HG02588 (cell line): Measurements from ENCODE around the gene NOSIP.

Experiments used
- ATAC-seq: cut with Tn5 transposase; IDR thresholded peaks from one replicate; pipeline ENCODE4 v1.9.1; 2021; ENCODE audit warnings: mild to moderate bottlenecking, moderate library complexity; ENCODE audit not compliant: unreplicated experiment

Gene NOSIP

GRCh38 chr19:49594993-49595818 is 14.8 kb upstream of the NOSIP start:
- no peak for ATAC-seq

- no peak for ATAC-seq
Observed at GRCh38 chr19:49594157-49594992, 14.0 kb upstream of the NOSIP start.

GRCh38 chr19:49593233-49594113 is 13.1 kb upstream of the NOSIP start:
- no peak for ATAC-seq

- ATAC-seq = no peak
Observed at GRCh38 chr19:49592486-49593232, 12.3 kb upstream of the NOSIP start.

- ATAC-seq = no peak
Observed at GRCh38 chr19:49591731-49592485, 11.6 kb upstream of the NOSIP start.

GRCh38 chr19:49590971-49591730 is 10.8 kb upstream of the NOSIP start, which contains the start of gene PRR12:
PRR12 (plus strand) TSS chr19:49591182; CDS start chr19:49591655, 473 bp downstream.
- ATAC-seq = no peak

GRCh38 chr19:49590071-49590970 is 10.0 kb upstream of the NOSIP start:
- ATAC-seq = peak; percentile 57

- ATAC-seq = no peak
Observed at GRCh38 chr19:49589502-49589905, 9.1 kb upstream of the NOSIP start.

GRCh38 chr19:49588365-49589122 is 8.2 kb upstream of the NOSIP start:
- no peak for ATAC-seq

GRCh38 chr19:49587227-49587626 is 6.9 kb upstream of the NOSIP start:
- ATAC-seq = no peak

- no peak for ATAC-seq
Observed at GRCh38 chr19:49585023-49585422, 4.7 kb upstream of the NOSIP start.

GRCh38 chr19:49583239-49583638 is 2.9 kb upstream of the NOSIP start:
- no peak for ATAC-seq

- ATAC-seq = no peak
Observed at GRCh38 chr19:49581007-49581508, 702 bp upstream of the NOSIP start, which contains the start of gene PRRG2. PRRG2 (plus strand) TSS chr19:49581316; CDS start chr19:49583220, 1,904 bp downstream.

- ATAC-seq = no peak
Observed at GRCh38 chr19:49579947-49580263, 451 bp downstream of the NOSIP start.

GRCh38 chr19:49579193-49579592 is 1.2 kb downstream of the NOSIP start:
- ATAC-seq = no peak

- ATAC-seq = no peak
Observed at GRCh38 chr19:49574206-49574755, 6.1 kb downstream of the NOSIP start.

GRCh38 chr19:49573425-49573824 is 6.9 kb downstream of the NOSIP start:
- ATAC-seq = no peak
